Measurements from ENCODE around the gene PTPRD. TPM values are rescaled to one million over a fixed set of nuclear protein-coding genes. Genes with fewer than 3 reads are reported as not detected.

The PTPRD gene
- total RNA-seq, 4 donors from 2014 or later: 0.72 to 8.0 (median 3.0) TPM

GRCh38 chr9:10438955-10439354, 173.8 kb downstream of the PTPRD start:
- no peak overlapping the region for H3K4me3 ChIP-seq (ENCODE audit: low read depth, poor library complexity, severe bottlenecking)
- no peak for DNase-seq (ENCODE audit: low spot score in 2 of 2)
- intact Hi-C loops (cut with DNase I; ENCODE audit: low total_unique reads): no loop called here
- no peak for TF ChIP-seq POLR2A (IDR thresholded peaks at IDR 0.05)
- TF ChIP-seq, protein P1, sequence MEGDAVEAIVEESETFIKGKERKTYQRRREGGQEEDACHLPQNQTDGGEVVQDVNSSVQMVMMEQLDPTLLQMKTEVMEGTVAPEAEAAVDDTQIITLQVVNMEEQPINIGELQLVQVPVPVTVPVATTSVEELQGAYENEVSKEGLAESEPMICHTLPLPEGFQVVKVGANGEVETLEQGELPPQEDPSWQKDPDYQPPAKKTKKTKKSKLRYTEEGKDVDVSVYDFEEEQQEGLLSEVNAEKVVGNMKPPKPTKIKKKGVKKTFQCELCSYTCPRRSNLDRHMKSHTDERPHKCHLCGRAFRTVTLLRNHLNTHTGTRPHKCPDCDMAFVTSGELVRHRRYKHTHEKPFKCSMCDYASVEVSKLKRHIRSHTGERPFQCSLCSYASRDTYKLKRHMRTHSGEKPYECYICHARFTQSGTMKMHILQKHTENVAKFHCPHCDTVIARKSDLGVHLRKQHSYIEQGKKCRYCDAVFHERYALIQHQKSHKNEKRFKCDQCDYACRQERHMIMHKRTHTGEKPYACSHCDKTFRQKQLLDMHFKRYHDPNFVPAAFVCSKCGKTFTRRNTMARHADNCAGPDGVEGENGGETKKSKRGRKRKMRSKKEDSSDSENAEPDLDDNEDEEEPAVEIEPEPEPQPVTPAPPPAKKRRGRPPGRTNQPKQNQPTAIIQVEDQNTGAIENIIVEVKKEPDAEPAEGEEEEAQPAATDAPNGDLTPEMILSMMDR (IDR thresholded peaks at IDR 0.05): no peak
- 57 to 62% methylated on average over 7 of the region's 7 CpGs for WGBS, 2 donors

GRCh38 chr9:10436756-10437155, 176.0 kb downstream of the PTPRD start:
- no peak for DNase-seq (ENCODE audit: low spot score in 2 of 2)
- intact Hi-C loops (cut with DNase I; ENCODE audit: low total_unique reads): no loop called here
- H3K4me3 ChIP-seq (ENCODE audit: low read depth, poor library complexity, severe bottlenecking): no peak overlapping the region

GRCh38 chr9:10434412-10434811, 178.4 kb downstream of the PTPRD start:
- intact Hi-C loops (cut with DNase I; ENCODE audit: low total_unique reads): no loop called here
- 93 to 95% methylated on average over 1 of the region's 1 CpG for WGBS, 2 donors
- H3K4me3 ChIP-seq (ENCODE audit: low read depth, poor library complexity, severe bottlenecking): no peak overlapping the region
- DNase-seq (ENCODE audit: low spot score in 2 of 2): no peak
- TF ChIP-seq POLR2A (IDR thresholded peaks at IDR 0.05): no peak
- TF ChIP-seq, protein P1 (IDR thresholded peaks at IDR 0.05): no peak

More at GRCh38 chr9:10436756-10437155, 176.0 kb downstream of the PTPRD start:
- WGBS, 2 donors: 39 to 49% methylated on average over 4 of the region's 4 CpGs
- no peak for TF ChIP-seq POLR2A (IDR thresholded peaks at IDR 0.05)
- TF ChIP-seq, protein P1 (IDR thresholded peaks at IDR 0.05): no peak

GRCh38 chr9:10411272-10411671, 201.5 kb downstream of the PTPRD start:
- no peak for DNase-seq (ENCODE audit: low spot score in 2 of 2)
- no peak for TF ChIP-seq POLR2A (IDR thresholded peaks at IDR 0.05)
- TF ChIP-seq, protein P1 (IDR thresholded peaks at IDR 0.05): no peak
- intact Hi-C loops (cut with DNase I; ENCODE audit: low total_unique reads): no loop called here

DNA sequence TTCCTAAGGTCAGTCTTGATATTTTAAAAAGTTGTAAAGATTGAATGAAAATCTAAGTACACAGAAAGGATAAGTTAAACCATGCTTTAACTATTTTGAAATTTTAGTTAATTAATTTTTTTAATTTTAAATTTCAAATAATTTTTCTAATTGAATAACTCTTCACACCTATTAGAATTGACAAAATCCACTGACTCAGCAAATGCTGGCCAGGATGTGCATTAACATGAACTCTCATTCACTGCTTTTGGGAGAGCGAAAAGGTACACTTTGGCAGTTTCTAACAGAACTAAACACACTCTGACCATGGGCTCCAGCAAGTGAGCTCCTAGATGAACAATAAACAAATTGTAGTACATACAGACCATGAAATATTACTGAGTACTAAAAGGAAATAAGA, 209.5 kb downstream of the PTPRD start:
- H3K4me3 ChIP-seq (ENCODE audit: low read depth, poor library complexity, severe bottlenecking): no peak overlapping the region
- 88 to 100% methylated on average over 1 of the region's 1 CpG for WGBS, 2 donors
- intact Hi-C loops (cut with DNase I; ENCODE audit: low total_unique reads): no loop called here
- no peak for DNase-seq (ENCODE audit: low spot score in 2 of 2)
- TF ChIP-seq POLR2A (IDR thresholded peaks at IDR 0.05): no peak
- TF ChIP-seq, protein P1 (IDR thresholded peaks at IDR 0.05): no peak

More at GRCh38 chr9:10411272-10411671, 201.5 kb downstream of the PTPRD start:
- no peak overlapping the region for H3K4me3 ChIP-seq (ENCODE audit: low read depth, poor library complexity, severe bottlenecking)

- 49 to 58% methylated on average over 2 of the region's 2 CpGs for WGBS, 2 donors
- intact Hi-C loops (cut with DNase I; ENCODE audit: low total_unique reads): loop anchor here (5.0 kb wide), 1 partner anchor 1731 kb away; no protein-coding TSS in a partner anchor
- H3K4me3 ChIP-seq (ENCODE audit: low read depth, poor library complexity, severe bottlenecking): no peak overlapping the region
- TF ChIP-seq POLR2A (IDR thresholded peaks at IDR 0.05): no peak
- TF ChIP-seq, protein P1 (IDR thresholded peaks at IDR 0.05): no peak
- DNase-seq (ENCODE audit: low spot score in 2 of 2): no peak
Measured at GRCh38 chr9:10396615-10397014, 216.2 kb downstream of the PTPRD start.
